NB4 (cell line): ENCODE results near the gene PPP2R5B.

ENCODE experiments used
- CTCF ChIP-seq: IDR thresholded peaks from one replicate; pipeline ENCODE4 v1.5.1; 2012; ENCODE audit warnings: low read depth, low read length
- MAX ChIP-seq: IDR thresholded peaks from 2 replicates; pipeline ENCODE4 v1.6.1; 2011; ENCODE audit warnings: low read depth, low read length
- POLR2A ChIP-seq: IDR thresholded peaks from 2 replicates; pipeline ENCODE4 v1.6.1; 2011; ENCODE audit warnings: mild to moderate bottlenecking; ENCODE audit not compliant: insufficient read length; ENCODE audit errors: extremely low read depth

- TF ChIP-seq CTCF (peak; percentile 68), POLR2A (peak; percentile 74), MAX (peak; percentile 87)
Measured at GRCh38 chr11:64878494-64879243, 45.8 kb upstream of the PPP2R5B start, which contains the start of gene EHD1.
